Ecto neural progenitor cell (in vitro differentiated cells): ENCODE measurements around the gene WASF2.

Experiments
- DNase-seq: peaks from one replicate; pipeline ENCODE4 v3.0.0-alpha.2; 2018; ENCODE audit warnings: low spot score

The WASF2 gene

DNA sequence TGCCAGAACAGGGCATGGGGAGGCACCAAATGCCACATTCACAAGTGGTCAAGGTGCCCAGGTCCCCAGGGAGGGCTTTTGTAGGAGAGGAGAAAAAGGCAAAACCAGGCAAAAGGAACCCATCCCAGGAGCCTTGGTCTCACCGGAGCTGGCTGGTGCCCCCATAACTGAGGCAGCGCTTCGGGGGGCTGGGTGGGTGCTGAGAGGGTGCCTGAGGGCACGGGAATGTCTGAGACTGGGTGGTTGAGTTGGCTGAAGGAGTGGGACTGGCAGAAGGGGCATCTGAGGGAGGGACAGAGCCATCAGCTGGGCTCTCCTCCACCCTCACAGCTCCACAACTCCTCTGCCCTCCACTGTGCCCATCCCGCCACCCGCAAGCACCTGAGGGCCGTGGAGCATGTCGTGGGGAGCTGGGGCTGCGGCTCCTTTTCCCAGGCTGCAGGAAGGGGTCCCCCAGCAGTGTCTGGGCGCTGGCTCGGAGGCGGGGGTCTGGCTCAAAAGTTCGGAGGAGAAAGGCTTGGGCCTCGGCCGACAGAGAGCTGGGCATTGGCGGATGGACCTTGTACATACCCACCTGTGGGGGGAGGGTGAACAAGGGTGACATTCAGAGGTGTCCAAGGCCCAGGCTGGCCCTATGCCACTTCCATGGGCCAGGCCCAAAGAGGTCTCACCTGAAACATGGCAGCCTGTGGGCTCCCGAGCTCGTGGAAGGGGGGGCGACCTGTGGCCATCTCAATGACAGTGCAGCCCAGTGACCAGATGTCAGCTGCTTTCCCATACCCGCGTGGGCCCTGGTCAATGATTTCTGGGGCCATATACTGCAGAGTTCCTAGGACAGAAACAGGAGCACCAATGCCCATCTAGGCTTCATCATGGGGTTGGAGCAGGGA is 131.7 kb downstream of the WASF2 start:
- DNase-seq: no peak

DNA sequence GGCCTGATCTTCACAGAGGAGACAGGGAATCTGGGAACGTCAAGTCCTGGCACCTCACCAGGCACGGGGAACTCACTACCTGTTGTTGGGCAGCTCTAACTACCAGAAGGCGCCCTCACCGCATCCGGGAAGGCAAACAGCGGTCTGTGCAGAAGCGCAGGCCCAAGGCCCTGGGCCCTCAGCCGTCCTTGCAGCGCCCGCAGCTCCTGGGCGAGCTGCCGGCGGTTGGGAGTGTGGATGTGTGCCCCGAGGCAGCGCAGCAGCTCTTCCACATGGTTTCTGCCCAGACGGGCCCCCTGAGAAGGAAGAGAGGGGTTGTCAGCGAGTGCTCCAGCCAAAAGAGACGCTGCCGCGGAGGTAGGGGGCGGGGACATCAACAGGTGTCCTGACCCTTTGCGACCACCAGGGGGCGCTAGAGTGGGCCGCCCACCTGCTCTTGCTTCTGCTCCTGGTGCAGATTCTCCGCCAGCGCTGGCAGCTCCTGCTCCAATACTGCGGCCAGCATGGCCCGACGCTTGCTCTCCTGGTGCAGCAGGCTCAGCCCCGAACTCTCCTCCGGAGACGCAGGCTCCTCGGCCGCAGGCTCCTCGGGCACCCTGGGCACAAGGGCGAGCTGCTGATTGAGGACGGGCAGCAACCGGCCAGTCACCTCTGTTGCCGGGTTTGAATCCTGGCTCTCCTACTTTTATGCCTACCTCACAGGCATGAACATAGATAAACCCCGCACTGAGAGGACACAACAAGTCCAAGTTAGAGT is 132.5 kb downstream of the WASF2 start:
- DNase-seq: peak; percentile 92

GRCh38 chr1:27356619-27357280 is 133.2 kb downstream of the WASF2 start:
- DNase-seq: no peak

DNA sequence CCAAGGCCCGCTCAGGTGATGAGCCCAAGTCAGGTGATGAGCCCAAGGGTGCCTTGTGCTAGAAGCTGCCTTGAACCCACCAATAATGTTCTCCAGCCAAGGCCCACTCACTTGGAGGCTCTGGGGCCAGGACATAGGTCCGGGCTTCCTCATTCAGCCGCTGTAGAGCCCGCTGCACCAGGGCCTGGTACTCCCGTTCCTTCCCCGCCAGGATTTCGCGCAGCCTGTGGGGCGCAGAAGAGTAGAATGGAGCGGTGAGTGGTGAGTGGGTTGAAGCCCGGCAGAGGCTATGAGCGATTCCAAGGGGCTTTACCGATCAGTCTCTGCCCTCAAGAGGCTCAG is 133.7 kb downstream of the WASF2 start:
- DNase-seq: no peak

DNA sequence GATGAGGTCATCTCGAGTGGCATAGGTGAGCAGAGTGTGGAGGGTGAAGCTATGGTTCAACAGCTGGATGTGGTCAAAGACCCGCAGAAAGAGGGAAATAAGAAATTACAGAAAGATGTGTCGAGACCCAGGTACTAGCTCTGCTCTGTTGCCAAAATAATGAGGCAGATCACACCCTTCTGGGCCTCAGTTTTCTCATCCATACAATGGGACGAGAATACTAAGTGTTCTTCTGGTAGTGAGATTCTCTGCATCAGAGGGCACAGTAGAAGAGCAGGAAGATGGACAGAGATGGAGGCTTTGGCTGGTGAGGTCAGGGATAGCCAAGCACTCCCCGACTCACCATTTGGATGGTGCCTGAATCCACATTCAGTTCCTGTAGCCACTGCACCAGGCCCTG is 134.3 kb downstream of the WASF2 start:
- no peak for DNase-seq
